Tibial artery (tissue), 4 donors: ENCODE data around the gene SCN1A.

Experiments used
- DNase-seq, 2 donors: peaks; one replicate each; pipeline ENCODE4 v3.0.0-alpha.2; 2019
- H3K27ac ChIP-seq, 2 donors: fragments of 200-600 bp; sonication (generic) in 1 of 2; 1 replicate in 1 of 2; 2 replicates in 1 of 2; pipeline ENCODE4 v1.5.1; 2018 to 2019; ENCODE audit warnings: mild to moderate bottlenecking in 1 of 2
- H3K27me3 ChIP-seq, 2 donors: fragments of 200-600 bp; sonication (generic) in 1 of 2; one replicate each; pipeline versions ENCODE4 v1.5.1 to v1.6.0; 2016 to 2019
- H3K36me3 ChIP-seq, 3 donors: fragments of 200-600 bp; sonication (generic) in 2 of 3; one replicate each; pipeline ENCODE4 v1.5.1; 2016 to 2019; ENCODE audit warnings: mild to moderate bottlenecking in 2 of 3
- H3K4me1 ChIP-seq, 4 donors: fragments of 200-600 bp; sonication (generic) in 2 of 4; 1 replicate in 3 of 4; 2 replicates in 1 of 4; pipeline ENCODE4 v1.5.1; 2016 to 2019
- H3K4me3 ChIP-seq, 2 donors: fragments of 200-600 bp; sonication (generic) in 1 of 2; 1 replicate in 1 of 2; 2 replicates in 1 of 2; pipeline ENCODE4 v1.5.1; 2018 to 2019; ENCODE audit warnings: mild to moderate bottlenecking in 2 of 2
- H3K9me3 ChIP-seq, 3 donors: fragments of 200-600 bp; sonication (generic) in 1 of 3; one replicate each; pipeline ENCODE4 v1.5.1; 2016 to 2019
- intact Hi-C: fragments of 100-400 bp; cut with DNase I; formaldehyde crosslinking; loops from one replicate; pipeline ENCODE4 v1.15.0; 2023; ENCODE audit warnings: low total_unique reads
- TF ChIP-seq, protein P1 (sequence below), 2 experiments: fragments of 200-600 bp in 1 of 2; fragments of 450-650 bp in 1 of 2; IDR thresholded peaks; one replicate each; pipeline ENCODE4 v1.5.1; 2017 to 2019; ENCODE audit warnings: antibody characterized with exemption in 2 of 2, mild to moderate bottlenecking in 1 of 2, moderate library complexity in 1 of 2

Gene SCN1A

DNA sequence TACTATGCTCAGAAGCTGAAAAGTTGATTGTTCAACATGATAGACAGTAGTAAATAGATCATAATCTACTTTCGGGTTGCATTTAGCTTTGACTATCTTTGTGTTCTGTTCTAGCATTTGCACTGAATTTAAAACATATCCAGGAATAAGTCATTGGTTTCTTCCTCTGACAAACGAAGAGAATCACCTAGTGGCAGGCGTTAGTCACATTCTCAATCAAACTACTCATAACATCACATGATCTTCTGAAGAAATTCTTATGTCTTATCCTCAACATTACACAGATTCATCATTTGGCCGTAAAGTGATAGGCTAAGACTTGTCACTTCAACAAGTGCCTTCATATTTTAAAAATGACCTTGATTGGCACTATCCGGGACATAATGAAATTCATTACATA, 110.6 kb downstream of the SCN1A start:
- Histone ChIP-seq H3K9me3 (no peaks in the 10 kb centered on the region), H3K4me1 (no peaks in the 10 kb centered on the region), H3K4me3 (no peak overlapping the region), H3K36me3 (no peaks in the 10 kb centered on the region), H3K27me3 (no peaks in the 10 kb centered on the region), H3K27ac (no peak overlapping the region)
- intact Hi-C loops, result no loop called here
- TF ChIP-seq, protein P1, sequence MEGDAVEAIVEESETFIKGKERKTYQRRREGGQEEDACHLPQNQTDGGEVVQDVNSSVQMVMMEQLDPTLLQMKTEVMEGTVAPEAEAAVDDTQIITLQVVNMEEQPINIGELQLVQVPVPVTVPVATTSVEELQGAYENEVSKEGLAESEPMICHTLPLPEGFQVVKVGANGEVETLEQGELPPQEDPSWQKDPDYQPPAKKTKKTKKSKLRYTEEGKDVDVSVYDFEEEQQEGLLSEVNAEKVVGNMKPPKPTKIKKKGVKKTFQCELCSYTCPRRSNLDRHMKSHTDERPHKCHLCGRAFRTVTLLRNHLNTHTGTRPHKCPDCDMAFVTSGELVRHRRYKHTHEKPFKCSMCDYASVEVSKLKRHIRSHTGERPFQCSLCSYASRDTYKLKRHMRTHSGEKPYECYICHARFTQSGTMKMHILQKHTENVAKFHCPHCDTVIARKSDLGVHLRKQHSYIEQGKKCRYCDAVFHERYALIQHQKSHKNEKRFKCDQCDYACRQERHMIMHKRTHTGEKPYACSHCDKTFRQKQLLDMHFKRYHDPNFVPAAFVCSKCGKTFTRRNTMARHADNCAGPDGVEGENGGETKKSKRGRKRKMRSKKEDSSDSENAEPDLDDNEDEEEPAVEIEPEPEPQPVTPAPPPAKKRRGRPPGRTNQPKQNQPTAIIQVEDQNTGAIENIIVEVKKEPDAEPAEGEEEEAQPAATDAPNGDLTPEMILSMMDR (IDR thresholded peaks at IDR 0.05), result no peak
- no peak for DNase-seq

DNA sequence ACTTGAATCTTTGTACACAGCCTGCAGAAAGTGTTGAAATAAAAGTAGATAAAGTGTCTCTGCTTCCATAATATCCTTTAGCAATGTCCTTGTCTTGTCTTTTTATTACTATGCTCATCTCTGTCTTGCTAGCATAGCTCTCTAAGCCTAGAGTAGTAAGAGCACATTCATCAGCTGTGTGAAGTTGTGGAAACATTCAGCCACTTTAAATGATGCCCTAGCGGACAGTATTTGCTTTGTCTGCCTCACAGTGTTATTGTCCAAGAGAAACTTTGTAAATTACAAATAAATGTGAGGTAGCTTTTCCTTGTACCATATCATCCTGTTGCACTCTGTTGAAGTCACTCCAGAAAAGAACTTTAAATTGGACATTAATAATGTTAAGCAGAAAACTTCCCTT, 113.9 kb downstream of the SCN1A start:
- DNase-seq, result no peak
- H3K36me3 ChIP-seq, result no peaks in the 10 kb centered on the region
- H3K4me3 ChIP-seq, result no peak overlapping the region
- no peak overlapping the region for H3K27ac ChIP-seq
- H3K9me3 ChIP-seq, result no peaks in the 10 kb centered on the region
- TF ChIP-seq, protein P1 (IDR thresholded peaks at IDR 0.05), result no peak
- H3K4me1 ChIP-seq, result no peaks in the 10 kb centered on the region
- intact Hi-C loops, result no loop called here
- H3K27me3 ChIP-seq, result no peaks in the 10 kb centered on the region

DNA sequence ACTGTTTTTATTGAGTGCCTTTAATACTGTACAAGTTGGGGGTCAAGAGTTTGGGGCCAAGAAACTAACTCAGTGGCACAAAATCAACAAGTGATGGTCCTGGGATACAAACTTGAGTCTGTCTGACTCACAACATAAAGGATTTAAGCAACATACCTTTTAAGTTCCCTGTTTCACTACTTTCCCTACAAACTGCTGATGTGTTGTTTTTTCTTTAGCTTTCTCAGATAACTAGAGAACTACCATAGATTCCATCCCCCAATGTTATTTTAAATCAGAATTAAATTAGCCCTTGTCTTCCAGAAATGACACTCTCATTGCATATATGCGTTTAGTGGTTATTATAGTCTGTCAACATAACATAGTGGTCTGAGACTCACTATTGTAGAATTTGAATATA, 116.2 kb downstream of the SCN1A start:
- Histone ChIP-seq H3K27ac (no peak overlapping the region), H3K9me3 (no peaks in the 10 kb centered on the region), H3K4me3 (no peak overlapping the region), H3K36me3 (no peaks in the 10 kb centered on the region), H3K27me3 (no peaks in the 10 kb centered on the region), H3K4me1 (no peaks in the 10 kb centered on the region)
- intact Hi-C loops, result loop anchor here (1.0 kb wide), 1 partner anchor 40 kb away; no protein-coding TSS in a partner anchor
- DNase-seq, result no peak
- TF ChIP-seq, protein P1 (IDR thresholded peaks at IDR 0.05), result no peak

DNA sequence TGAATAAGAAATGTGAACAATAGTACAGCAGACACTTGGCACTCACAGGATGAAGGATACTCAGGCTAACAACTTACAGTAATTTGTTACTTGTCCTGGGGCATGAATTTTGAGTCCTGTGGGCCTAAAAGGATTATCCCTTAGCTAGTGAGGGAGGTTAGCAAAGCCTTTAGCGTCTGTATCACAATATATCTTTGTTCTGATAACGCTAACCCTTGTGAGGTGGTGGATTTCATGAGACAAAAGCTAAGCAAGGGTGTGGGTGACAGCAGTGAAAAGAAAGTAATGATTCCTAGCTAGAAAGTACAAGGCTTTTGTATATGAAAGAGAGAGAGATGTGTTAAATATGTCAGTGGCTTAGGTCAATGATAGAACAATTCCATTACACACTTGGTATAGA, 127.4 kb downstream of the SCN1A start:
- no peaks in the 10 kb centered on the region for H3K4me1 ChIP-seq
- no peaks in the 10 kb centered on the region for H3K9me3 ChIP-seq
- TF ChIP-seq, protein P1 (IDR thresholded peaks at IDR 0.05), result no peak
- H3K36me3 ChIP-seq, result no peaks in the 10 kb centered on the region
- H3K27ac ChIP-seq, result no peak overlapping the region
- no peak overlapping the region for H3K4me3 ChIP-seq
- intact Hi-C loops, result no loop called here
- no peaks in the 10 kb centered on the region for H3K27me3 ChIP-seq
- DNase-seq, result no peak

DNA sequence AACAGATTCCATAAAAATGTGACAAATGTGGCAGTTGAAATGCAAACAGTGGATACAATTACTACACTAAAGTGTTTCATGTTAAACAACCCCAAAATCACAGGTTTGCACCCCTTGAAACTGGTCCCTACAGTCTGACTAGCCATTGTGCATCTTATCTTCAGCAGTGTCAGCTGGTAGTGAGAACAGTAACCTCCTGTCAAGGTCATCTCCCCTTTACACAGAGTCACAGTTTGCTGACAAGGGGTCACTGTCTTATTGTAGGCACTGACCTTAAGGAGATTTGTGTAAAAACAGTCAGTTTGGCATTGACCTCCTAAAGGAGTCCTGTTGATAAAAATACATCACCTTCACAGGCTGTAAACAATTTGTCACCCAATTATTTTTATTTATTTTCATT, 137.0 kb downstream of the SCN1A start:
- intact Hi-C loops, result no loop called here

More for the DNA sequence above, 137.0 kb downstream of the SCN1A start:
- H3K27ac ChIP-seq, result no peak overlapping the region
- no peaks in the 10 kb centered on the region for H3K36me3 ChIP-seq
- H3K4me1 ChIP-seq, result no peaks in the 10 kb centered on the region
- H3K27me3 ChIP-seq, result no peaks in the 10 kb centered on the region
- TF ChIP-seq, protein P1 (IDR thresholded peaks at IDR 0.05), result no peak
- no peak overlapping the region for H3K4me3 ChIP-seq
- no peaks in the 10 kb centered on the region for H3K9me3 ChIP-seq
- no peak for DNase-seq
